ENCODE results near the gene AKR1B15.

AKR1B15 gene

DNA sequence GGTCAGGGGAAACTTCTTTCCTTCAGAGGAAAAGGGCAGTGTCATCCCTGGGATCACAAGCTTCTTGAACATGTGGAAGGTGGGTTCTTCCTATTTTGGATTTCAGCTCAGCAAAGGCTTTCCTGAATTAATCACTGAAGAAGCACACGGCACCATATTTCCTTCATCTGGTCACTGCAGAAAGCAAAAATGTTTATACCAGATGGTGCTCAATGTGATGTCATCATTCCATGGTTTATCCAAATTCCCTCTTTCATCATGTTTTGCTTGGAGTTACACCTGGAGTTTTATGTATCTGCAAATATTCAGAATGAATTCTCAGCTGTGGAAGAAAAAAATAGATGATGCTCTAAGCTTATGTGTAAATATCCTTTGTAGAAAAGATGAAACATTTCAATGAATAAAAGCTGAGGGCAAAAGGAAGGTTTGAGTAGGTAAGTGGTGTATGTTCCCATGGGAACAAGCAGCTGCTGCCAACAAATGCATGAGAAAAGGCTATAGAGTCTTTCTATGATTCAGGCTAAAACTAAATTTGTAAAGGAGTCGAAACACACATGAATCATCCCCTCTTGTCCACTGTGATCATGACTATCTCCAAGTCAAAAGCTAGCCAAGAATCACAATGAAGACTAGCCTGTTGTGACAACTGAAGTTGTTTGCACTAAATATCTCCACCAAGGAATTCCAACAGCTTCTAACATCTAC is 70.9 kb downstream of the AKR1B15 start:
- no peak for DNase-seq

GRCh38 chr7:134622303-134622995 is 73.5 kb downstream of the AKR1B15 start:
- no peak for DNase-seq

- DNase-seq, result no peak
These were observed 74.3 kb downstream of the AKR1B15 start for GRCh38 chr7:134623193-134623592.

DNA sequence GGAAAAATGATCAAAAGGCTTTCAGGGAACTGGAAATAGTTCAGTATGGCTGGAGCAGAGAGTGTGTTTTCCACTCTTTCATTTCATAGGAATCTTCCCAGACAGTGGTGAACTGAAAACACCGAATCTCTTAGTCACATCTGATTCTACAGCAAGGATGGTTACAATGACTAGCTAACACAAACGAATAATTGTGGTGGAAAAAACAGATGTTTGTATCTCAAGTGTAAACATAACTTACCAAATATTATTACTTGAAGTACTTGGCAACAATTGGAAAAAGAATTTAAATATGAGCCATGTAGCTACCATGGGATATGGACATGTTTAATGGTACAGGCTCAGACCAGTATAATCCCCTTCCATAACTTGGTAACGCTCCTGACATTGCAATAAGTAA is 76.6 kb downstream of the AKR1B15 start:
- no peak for DNase-seq

GRCh38 chr7:134627109-134627774 is 78.3 kb downstream of the AKR1B15 start:
- no peak for DNase-seq

GRCh38 chr7:134627775-134628153 is 78.9 kb downstream of the AKR1B15 start:
- DNase-seq, result no peak

- no peak for DNase-seq
These were observed 80.5 kb downstream of the AKR1B15 start for GRCh38 chr7:134629445-134629844.
